ENCODE data around the gene CTBP2. TPM values are rescaled to one million over a fixed set of nuclear protein-coding genes. Genes with fewer than 3 reads are reported as not detected.

Gene CTBP2
- total RNA-seq, 6 experiments from 2014 or later = 3.2 to 8.2 (median 5.4) TPM

- Histone ChIP-seq H3K9me3 (no peaks in the 10 kb centered on the region), H3K27ac (no peak overlapping the region), H3K4me3 (no peak overlapping the region), H3K27me3 (no peaks in the 10 kb centered on the region), H3K36me3 (no peaks in the 10 kb centered on the region), H3K4me1 (no peaks in the 10 kb centered on the region)
- WGBS (ENCODE audit: insufficient coverage, low coverage, low lambda C conversion rate, missing lambda C conversion rate) = 54% methylated on average over 4 of the region's 5 CpGs
- no peak for DNase-seq
- no peak for ATAC-seq
- intact Hi-C loops (cut with DNase I) = no loop called here
- TF ChIP-seq, protein P1, sequence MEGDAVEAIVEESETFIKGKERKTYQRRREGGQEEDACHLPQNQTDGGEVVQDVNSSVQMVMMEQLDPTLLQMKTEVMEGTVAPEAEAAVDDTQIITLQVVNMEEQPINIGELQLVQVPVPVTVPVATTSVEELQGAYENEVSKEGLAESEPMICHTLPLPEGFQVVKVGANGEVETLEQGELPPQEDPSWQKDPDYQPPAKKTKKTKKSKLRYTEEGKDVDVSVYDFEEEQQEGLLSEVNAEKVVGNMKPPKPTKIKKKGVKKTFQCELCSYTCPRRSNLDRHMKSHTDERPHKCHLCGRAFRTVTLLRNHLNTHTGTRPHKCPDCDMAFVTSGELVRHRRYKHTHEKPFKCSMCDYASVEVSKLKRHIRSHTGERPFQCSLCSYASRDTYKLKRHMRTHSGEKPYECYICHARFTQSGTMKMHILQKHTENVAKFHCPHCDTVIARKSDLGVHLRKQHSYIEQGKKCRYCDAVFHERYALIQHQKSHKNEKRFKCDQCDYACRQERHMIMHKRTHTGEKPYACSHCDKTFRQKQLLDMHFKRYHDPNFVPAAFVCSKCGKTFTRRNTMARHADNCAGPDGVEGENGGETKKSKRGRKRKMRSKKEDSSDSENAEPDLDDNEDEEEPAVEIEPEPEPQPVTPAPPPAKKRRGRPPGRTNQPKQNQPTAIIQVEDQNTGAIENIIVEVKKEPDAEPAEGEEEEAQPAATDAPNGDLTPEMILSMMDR (IDR thresholded peaks at IDR 0.05) = no peak
- TF ChIP-seq POLR2A (IDR thresholded peaks at IDR 0.05) = no peak
Measured at GRCh38 chr10:125201108-125201524, 40.8 kb upstream of the CTBP2 start.

- Histone ChIP-seq H3K27ac (no peak overlapping the region), H3K27me3 (no peaks in the 10 kb centered on the region), H3K4me3 (no peak overlapping the region), H3K4me1 (no peaks in the 10 kb centered on the region), H3K9me3 (no peaks in the 10 kb centered on the region), H3K36me3 (no peaks in the 10 kb centered on the region)
- WGBS (ENCODE audit: insufficient coverage, low coverage, low lambda C conversion rate, missing lambda C conversion rate) = 53% methylated on average over 3 of the region's 3 CpGs
- intact Hi-C loops (cut with DNase I) = no loop called here
- TF ChIP-seq, protein P1 (IDR thresholded peaks at IDR 0.05) = no peak
- no peak for TF ChIP-seq POLR2A (IDR thresholded peaks at IDR 0.05)
- ATAC-seq (no peak), DNase-seq (no peak)
Measured at GRCh38 chr10:125200396-125200795, 40.0 kb upstream of the CTBP2 start.

DNA sequence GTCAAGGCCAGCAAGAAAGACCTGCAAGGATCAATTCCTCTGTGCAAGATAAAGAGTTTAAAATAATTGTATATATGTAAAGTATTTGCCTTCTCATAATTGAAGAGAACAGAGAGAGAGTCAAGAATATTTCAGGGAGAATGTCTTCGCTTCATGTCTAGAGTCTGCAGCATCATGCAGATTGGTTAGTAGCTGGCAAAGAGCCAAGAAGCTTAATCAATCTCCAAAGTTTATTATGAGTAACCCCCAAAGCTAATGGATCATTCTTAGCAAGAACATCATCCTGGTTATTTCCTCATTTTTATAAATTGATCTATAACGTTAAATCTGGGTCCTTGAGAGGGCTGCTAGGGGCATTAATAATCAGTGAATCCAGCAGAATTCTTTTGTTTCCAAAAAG, 38.9 kb upstream of the CTBP2 start:
- Histone ChIP-seq H3K4me1 (no peaks in the 10 kb centered on the region), H3K9me3 (no peaks in the 10 kb centered on the region), H3K27me3 (no peaks in the 10 kb centered on the region), H3K27ac (no peak overlapping the region), H3K4me3 (no peak overlapping the region), H3K36me3 (no peaks in the 10 kb centered on the region)
- no peak for ATAC-seq
- TF ChIP-seq POLR2A (IDR thresholded peaks at IDR 0.05) = no peak
- TF ChIP-seq, protein P1 (IDR thresholded peaks at IDR 0.05) = no peak
- intact Hi-C loops (cut with DNase I) = no loop called here
- no peak for DNase-seq
- 71% methylated on average over 2 of the region's 2 CpGs for WGBS (ENCODE audit: insufficient coverage, low coverage, low lambda C conversion rate, missing lambda C conversion rate)

GRCh38 chr10:125194814-125195213, 34.5 kb upstream of the CTBP2 start:
- no peak overlapping the region for H3K27ac ChIP-seq
- H3K27me3 ChIP-seq = no peaks in the 10 kb centered on the region
- no peaks in the 10 kb centered on the region for H3K4me1 ChIP-seq
- intact Hi-C loops (cut with DNase I) = no loop called here
- TF ChIP-seq, protein P1 (IDR thresholded peaks at IDR 0.05) = no peak
- TF ChIP-seq POLR2A (IDR thresholded peaks at IDR 0.05) = no peak
- 87% methylated on average over 10 of the region's 10 CpGs for WGBS (ENCODE audit: insufficient coverage, low coverage, low lambda C conversion rate, missing lambda C conversion rate)
- ATAC-seq (no peak), DNase-seq (no peak)
- H3K36me3 ChIP-seq = no peaks in the 10 kb centered on the region
- H3K9me3 ChIP-seq = no peaks in the 10 kb centered on the region
- H3K4me3 ChIP-seq = no peak overlapping the region

GRCh38 chr10:125193306-125193877, 33.0 kb upstream of the CTBP2 start:
- Histone ChIP-seq H3K9me3 (no peaks in the 10 kb centered on the region), H3K27me3 (no peaks in the 10 kb centered on the region), H3K4me1 (no peaks in the 10 kb centered on the region), H3K36me3 (no peaks in the 10 kb centered on the region), H3K4me3 (no peak overlapping the region), H3K27ac (no peak overlapping the region)
- DNase-seq (no peak), ATAC-seq (no peak)
- intact Hi-C loops (cut with DNase I) = no loop called here
- TF ChIP-seq, protein P1 (IDR thresholded peaks at IDR 0.05) = no peak
- TF ChIP-seq POLR2A (IDR thresholded peaks at IDR 0.05) = no peak
- WGBS (ENCODE audit: insufficient coverage, low coverage, low lambda C conversion rate, missing lambda C conversion rate) = 80% methylated on average over 8 of the region's 11 CpGs

Data from right lobe of liver (tissue), 6 donors.